Activated B cell treated with CpG ODN at 0.5 μM for 24 hours (primary cell): ENCODE results near the gene GSE1. TPM values are rescaled to one million over a fixed set of nuclear protein-coding genes. Genes with fewer than 3 reads are reported as not detected.

ENCODE experiments used
- ATAC-seq: fragments of 200-7000 bp; cut with Tn5 transposase; one replicate; pipeline ENCODE4 v1.10.0; 2021; ENCODE audit warnings: low read depth, mild to moderate bottlenecking, moderate library complexity
- CTCF ChIA-PET: fragments of 350-600 bp; sonication (Branson Sonifier 250); formaldehyde crosslinking; loops from one replicate; lab custom pipeline; 2021; ENCODE audit warnings: antibody characterized with exemption; lab: Charles Lee
- POLR2A ChIA-PET: fragments of 350-600 bp; sonication (Branson Sonifier 250); formaldehyde crosslinking; loops from one replicate; lab custom pipeline; 2021; ENCODE audit warnings: antibody characterized with exemption; lab: Charles Lee
- DNase-seq: peaks from one replicate; pipeline ENCODE4 v3.0.0; 2022
- H3K27ac Mint-ChIP-seq: one replicate; pipeline ENCODE4 v1.8.0; 2020; ENCODE audit warnings: mixed read lengths
- H3K27me3 Mint-ChIP-seq: one replicate; pipeline ENCODE4 v1.8.0; 2021; ENCODE audit warnings: mixed read lengths
- H3K36me3 Mint-ChIP-seq: one replicate; pipeline ENCODE4 v1.8.0; 2021; ENCODE audit warnings: low read depth, mixed read lengths
- H3K4me1 Mint-ChIP-seq: one replicate; pipeline ENCODE4 v1.8.0; 2021; ENCODE audit warnings: mixed read lengths
- H3K4me3 Mint-ChIP-seq: one replicate; pipeline ENCODE4 v1.8.0; 2020; ENCODE audit warnings: mild to moderate bottlenecking, mixed read lengths
- H3K9me3 Mint-ChIP-seq: one replicate; pipeline ENCODE4 v1.8.0; 2020; ENCODE audit warnings: mixed read lengths
- intact Hi-C: fragments of 100-400 bp; cut with micrococcal nuclease; formaldehyde crosslinking; loops from one replicate; pipeline ENCODE4 v1.15.1; 2024
- total RNA-seq: library from RNA; stranded (reverse); gene quantifications from 2 replicates; pipeline ENCODE4 v1.2.3, GENCODE V29; 2022
- TF ChIP-seq, protein P1 (sequence below): fragments of 200-600 bp; IDR thresholded peaks from one replicate; pipeline ENCODE4 v1.8.0; 2022; ENCODE audit warnings: antibody characterized with exemption, mild to moderate bottlenecking

The GSE1 gene
- total RNA-seq, 1 donor from 2014 or later: 48.3 TPM

DNA sequence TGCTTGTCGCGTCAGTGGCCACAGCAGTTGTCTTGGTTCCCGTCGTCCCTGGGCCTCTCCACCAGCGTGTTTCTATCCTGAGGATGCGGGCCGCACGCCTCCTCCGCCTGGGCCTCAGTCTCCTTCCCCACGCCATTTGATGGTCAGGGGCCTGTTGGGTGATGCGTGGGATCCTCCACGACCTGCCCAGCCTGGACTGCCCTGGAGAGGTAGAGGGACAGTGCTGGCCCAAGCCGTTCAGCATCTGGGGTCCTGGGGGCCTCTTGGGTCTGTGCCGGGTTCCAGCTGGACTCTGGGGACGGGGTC is 20.3 kb downstream of the GSE1 start:
- no peak for DNase-seq
- Mint-ChIP-seq H3K36me3 (peaks cover 22% of the 10 kb centered on the region), H3K4me1 (peaks cover 11% of the 10 kb centered on the region), H3K9me3 (peaks cover 4% of the 10 kb centered on the region), H3K27me3 (no peaks in the 10 kb centered on the region), H3K4me3 (no peak overlapping the region), H3K27ac (no peak overlapping the region)
- CTCF ChIA-PET: no interaction called here
- ATAC-seq: no peak
- TF ChIP-seq, protein P1, sequence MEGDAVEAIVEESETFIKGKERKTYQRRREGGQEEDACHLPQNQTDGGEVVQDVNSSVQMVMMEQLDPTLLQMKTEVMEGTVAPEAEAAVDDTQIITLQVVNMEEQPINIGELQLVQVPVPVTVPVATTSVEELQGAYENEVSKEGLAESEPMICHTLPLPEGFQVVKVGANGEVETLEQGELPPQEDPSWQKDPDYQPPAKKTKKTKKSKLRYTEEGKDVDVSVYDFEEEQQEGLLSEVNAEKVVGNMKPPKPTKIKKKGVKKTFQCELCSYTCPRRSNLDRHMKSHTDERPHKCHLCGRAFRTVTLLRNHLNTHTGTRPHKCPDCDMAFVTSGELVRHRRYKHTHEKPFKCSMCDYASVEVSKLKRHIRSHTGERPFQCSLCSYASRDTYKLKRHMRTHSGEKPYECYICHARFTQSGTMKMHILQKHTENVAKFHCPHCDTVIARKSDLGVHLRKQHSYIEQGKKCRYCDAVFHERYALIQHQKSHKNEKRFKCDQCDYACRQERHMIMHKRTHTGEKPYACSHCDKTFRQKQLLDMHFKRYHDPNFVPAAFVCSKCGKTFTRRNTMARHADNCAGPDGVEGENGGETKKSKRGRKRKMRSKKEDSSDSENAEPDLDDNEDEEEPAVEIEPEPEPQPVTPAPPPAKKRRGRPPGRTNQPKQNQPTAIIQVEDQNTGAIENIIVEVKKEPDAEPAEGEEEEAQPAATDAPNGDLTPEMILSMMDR: no peak
- intact Hi-C loops: no loop called here
- POLR2A ChIA-PET: no interaction called here

DNA sequence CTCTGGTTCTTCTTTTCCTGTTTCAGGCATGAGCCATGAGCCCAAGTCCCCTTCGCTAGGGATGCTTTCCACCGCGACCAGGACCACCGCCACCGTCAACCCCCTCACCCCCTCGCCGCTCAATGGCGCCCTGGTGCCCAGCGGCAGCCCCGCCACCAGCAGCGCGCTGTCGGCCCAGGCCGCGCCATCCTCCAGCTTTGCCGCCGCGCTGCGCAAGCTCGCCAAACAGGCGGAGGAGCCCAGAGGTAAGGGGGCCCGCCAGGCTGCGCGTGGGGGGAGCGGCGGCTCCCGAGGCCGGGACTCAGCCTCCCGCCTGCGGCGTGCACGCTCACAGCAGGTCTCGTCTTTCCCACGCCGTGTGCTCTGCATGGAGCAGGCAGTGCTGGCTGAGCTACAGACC is 20.8 kb downstream of the GSE1 start:
- ChIA-PET POLR2A (no interaction called here), CTCF (no interaction called here)
- Mint-ChIP-seq H3K4me1 (peaks cover 11% of the 10 kb centered on the region), H3K36me3 (peaks cover 18% of the 10 kb centered on the region), H3K9me3 (peaks cover 4% of the 10 kb centered on the region), H3K4me3 (no peak overlapping the region), H3K27ac (no peak overlapping the region), H3K27me3 (no peaks in the 10 kb centered on the region)
- no peak for DNase-seq
- TF ChIP-seq, protein P1: no peak
- intact Hi-C loops: no loop called here
- ATAC-seq: no peak

DNA sequence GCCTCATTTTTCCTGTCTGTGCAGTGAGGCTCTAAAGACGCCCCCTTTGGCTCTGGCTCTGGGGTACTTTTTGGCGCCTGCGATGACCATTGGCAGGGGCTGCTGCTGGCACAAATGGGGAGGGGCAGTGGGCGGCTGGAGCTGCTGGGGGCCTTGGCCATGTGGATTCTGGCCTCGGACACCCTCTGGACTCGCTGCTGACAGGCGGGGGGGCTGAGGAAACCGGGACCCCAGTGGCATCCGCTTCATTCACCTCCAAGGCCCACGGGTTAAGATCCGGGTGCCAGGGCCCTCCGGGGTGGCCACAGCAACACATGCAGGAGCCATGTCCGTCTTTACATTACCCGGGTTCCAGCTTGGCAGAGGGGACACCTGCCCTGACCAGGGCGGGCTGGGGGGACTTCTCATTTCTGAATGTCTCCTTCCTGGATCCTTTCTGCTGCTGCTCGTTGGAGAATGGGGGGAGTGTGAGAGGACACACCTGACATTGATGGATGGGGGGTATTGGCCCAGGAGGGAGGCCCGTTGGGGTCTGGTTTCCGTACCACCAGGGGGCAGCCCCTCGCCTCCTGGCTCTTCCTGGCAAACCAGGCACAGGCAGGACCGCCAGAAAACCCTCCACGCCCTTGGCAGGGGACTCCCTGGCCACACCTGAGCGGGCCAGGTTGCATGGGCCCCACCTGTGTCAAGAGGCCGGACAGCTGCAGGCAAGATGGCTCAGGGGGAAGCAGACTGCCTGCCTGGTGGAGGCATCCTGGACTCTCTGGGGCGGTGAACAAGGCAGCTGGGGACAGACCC is 21.8 kb downstream of the GSE1 start:
- H3K36me3 Mint-ChIP-seq: peaks cover 12% of the 10 kb centered on the region
- CTCF ChIA-PET: no interaction called here
- no peak overlapping the region for H3K4me3 Mint-ChIP-seq

DNA sequence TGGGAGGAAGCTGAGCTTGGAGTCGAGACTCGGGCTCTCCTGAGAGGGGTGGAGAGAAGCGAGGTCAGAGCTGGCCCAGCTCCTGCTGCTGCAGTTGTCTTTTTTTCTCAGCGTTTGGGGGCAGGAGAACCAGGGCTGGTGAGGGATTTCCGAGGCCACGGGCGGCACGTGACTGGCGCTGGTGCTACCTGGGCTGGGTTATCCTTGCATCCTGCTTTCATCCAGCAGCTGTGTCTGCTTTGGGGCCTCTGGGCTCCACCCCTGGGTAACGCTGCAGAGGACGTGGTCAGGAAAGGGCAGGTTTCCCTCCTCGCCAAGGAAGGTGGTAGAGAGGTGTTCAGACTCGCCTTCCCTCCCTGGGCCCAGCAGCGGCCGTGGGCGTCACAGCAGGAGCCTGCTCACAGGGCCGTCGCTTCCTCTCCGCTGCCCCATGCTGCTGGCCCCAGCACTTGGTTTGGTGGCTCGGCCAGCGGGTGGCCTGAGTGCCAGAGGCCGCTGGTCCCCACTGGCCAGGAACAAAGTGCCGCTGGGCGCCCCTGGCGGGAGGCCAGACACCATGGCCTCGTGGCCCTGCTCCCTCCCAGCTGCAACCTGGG is 22.5 kb downstream of the GSE1 start:
- Mint-ChIP-seq H3K27me3 (no peaks in the 10 kb centered on the region), H3K4me1 (peaks cover 5% of the 10 kb centered on the region), H3K4me3 (no peak overlapping the region), H3K9me3 (no peaks in the 10 kb centered on the region), H3K36me3 (peaks cover 12% of the 10 kb centered on the region), H3K27ac (no peak overlapping the region)
- TF ChIP-seq, protein P1: no peak
- CTCF ChIA-PET: no interaction called here
- POLR2A ChIA-PET: no interaction called here
- intact Hi-C loops: no loop called here
- no peak for DNase-seq
- no peak for ATAC-seq

More for the DNA sequence above, 21.8 kb downstream of the GSE1 start:
- Mint-ChIP-seq H3K27me3 (no peaks in the 10 kb centered on the region), H3K4me1 (peaks cover 7% of the 10 kb centered on the region), H3K9me3 (no peaks in the 10 kb centered on the region), H3K27ac (no peak overlapping the region)
- POLR2A ChIA-PET: no interaction called here
- DNase-seq (no peak), ATAC-seq (no peak)
- TF ChIP-seq, protein P1: no peak
- intact Hi-C loops: no loop called here

DNA sequence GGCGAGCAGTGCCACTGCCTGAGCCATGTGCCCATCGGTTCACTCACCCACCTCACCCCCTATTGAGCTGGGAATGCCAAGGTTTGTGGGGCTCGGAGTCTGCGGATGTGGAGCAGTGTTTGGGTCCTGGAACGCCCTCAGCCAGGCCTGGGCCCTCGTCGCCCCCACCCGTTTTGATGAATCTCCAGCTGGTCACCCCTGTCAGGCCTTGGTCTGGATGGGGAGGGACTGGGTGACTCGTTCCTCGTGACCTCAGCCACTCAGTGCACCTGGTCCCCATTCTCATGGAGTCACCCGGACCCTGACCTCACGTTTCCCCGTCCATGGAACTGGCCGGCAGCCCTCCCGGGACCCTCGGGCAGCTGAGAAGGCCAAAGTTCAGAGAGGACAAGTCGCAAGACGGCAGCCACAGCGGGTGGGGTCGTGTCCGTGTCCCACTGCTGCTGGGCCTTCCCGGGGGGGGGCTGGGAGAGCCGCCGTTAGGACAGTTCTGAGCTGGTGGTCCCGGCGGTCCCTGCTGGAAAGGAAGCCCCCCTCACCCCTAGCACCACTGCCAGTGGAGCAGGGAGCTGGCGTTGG is 23.2 kb downstream of the GSE1 start:
- TF ChIP-seq, protein P1: no peak
- H3K27ac Mint-ChIP-seq: no peak overlapping the region
- H3K36me3 Mint-ChIP-seq: peaks cover 12% of the 10 kb centered on the region
- no peak overlapping the region for H3K4me3 Mint-ChIP-seq
- intact Hi-C loops: no loop called here
- ChIA-PET CTCF (interaction anchor here (1.0 kb wide), 1 partner anchor 216 kb away, joined by 4 read pairs; no protein-coding TSS in a partner anchor), POLR2A (no interaction called here)
- ATAC-seq (no peak), DNase-seq (no peak)
- H3K27me3 Mint-ChIP-seq: no peaks in the 10 kb centered on the region
- H3K4me1 Mint-ChIP-seq: peaks cover 5% of the 10 kb centered on the region
- H3K9me3 Mint-ChIP-seq: no peaks in the 10 kb centered on the region
